ENCODE results near the gene SLAMF9.

The SLAMF9 gene

GRCh38 chr1:159918352-159919200 is 35.5 kb downstream of the SLAMF9 start:
- H3K4me3 ChIP-seq (replicated peaks; ENCODE audit: low read depth, low read length), result no peak overlapping the region
- no peak for TF ChIP-seq CTCF (IDR thresholded peaks at IDR 0.05; ENCODE audit: low read length, missing control alignments)
- no peak for DNase-seq (ENCODE audit: low read depth)

GRCh38 chr1:159917533-159918351 is 36.3 kb downstream of the SLAMF9 start:
- DNase-seq (ENCODE audit: low read depth), result no peak
- no peak overlapping the region for H3K4me3 ChIP-seq (replicated peaks; ENCODE audit: low read depth, low read length)
- no peak for TF ChIP-seq CTCF (IDR thresholded peaks at IDR 0.05; ENCODE audit: low read length, missing control alignments)

- TF ChIP-seq CTCF (IDR thresholded peaks at IDR 0.05; ENCODE audit: low read length, missing control alignments), result no peak
- no peak overlapping the region for H3K4me3 ChIP-seq (replicated peaks; ENCODE audit: low read depth, low read length)
- peak; percentile 91 for DNase-seq (ENCODE audit: low read depth)
Observed at GRCh38 chr1:159916242-159917051, 37.6 kb downstream of the SLAMF9 start.

GRCh38 chr1:159915571-159916241 is 38.3 kb downstream of the SLAMF9 start:
- no peak for DNase-seq (ENCODE audit: low read depth)
- TF ChIP-seq CTCF (IDR thresholded peaks at IDR 0.05; ENCODE audit: low read length, missing control alignments), result no peak
- H3K4me3 ChIP-seq (replicated peaks; ENCODE audit: low read depth, low read length), result no peak overlapping the region

GRCh38 chr1:159914252-159915018 is 39.6 kb downstream of the SLAMF9 start:
- DNase-seq (ENCODE audit: low read depth), result no peak
- H3K4me3 ChIP-seq (replicated peaks; ENCODE audit: low read depth, low read length), result no peak overlapping the region
- no peak for TF ChIP-seq CTCF (IDR thresholded peaks at IDR 0.05; ENCODE audit: low read length, missing control alignments)
